ENCODE measurements around the gene GATAD2A. TPM values are rescaled to one million over a fixed set of nuclear protein-coding genes. Genes with fewer than 3 reads are reported as not detected.
A peak's percentile ranks its signal among the peaks of the same experiment; 100 is the strongest.

GATAD2A gene
- total and polyA plus RNA-seq, 8 donors: 9.3 to 119 (median 20.2) TPM

DNA sequence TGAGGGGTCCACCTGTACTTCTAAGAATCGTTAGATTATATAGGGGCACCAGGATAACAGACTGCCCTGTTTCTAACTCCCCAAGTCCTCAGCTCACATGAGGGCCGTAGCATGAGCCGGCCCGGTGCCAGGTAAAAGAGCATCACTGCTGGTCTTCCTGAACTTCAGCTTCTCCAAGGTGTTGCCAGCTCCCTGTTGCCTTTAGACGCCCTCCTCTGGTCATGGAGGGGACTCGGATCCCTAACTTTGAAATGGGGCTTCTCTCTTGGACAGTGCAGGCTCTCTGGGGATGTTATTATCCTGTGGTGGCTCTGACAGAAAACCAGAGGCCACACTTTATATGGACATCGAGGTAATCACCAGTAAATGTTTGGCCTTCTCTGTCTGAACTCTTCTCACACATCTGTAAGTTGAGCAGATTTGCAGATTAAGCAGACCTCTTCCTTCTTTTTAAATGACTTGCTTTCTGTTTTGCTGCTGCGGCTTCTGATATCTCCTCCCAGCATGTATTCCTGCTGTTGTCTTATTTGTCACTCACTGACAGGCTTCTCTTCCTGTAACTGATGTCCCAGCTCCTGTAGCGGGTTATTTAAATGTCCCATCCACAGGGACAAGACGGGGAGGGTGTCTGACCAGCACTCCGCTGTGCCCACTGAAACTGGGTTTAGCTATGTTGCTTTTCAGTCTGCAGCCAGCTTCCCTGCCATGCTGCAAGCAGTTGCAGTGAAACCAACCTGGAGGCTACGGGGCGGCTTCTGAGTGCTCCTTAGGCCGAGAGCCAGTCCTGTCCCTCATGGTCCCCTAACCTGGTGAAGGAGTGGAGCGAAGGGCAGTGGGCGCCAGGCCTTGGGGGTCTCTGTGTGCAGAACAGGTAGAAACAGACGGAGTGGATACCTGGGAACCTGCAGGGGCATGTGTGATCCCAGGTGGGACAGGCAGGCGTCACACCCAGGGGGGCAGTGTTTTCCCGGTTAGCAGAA is 70.7 kb downstream of the GATAD2A start:
- no peaks in the 10 kb centered on the region for H3K27me3 ChIP-seq
- intact Hi-C loops (cut with DNase I; ENCODE audit: low total_unique reads): no loop called here
- peaks cover 9 to 61% (median 33%) of the 10 kb centered on the region in 4 donors for H3K4me1 ChIP-seq
- TF ChIP-seq POLR2AphosphoS5 (IDR thresholded peaks at IDR 0.05) (no peak), CTCF (IDR thresholded peaks at IDR 0.05) (peak in 1 of 7 experiments; percentile 35)
- peaks cover 0 to 36% (median 27%) of the 10 kb centered on the region in 4 donors for H3K36me3 ChIP-seq
- peak overlapping the region in 1 of 5 donors; percentile 24 for H3K27ac ChIP-seq
- no peak overlapping the region for H3K4me3 ChIP-seq
- DNase-seq: peak in 1 of 2 donors; percentile 57
- 69 to 73% (median 73%) methylated on average over 18 to 19 of the region's 19 CpGs for WGBS, 5 donors
- no peaks in the 10 kb centered on the region for H3K9me3 ChIP-seq

- WGBS, 5 donors: 45 to 75% (median 65%) methylated on average over 10 of the region's 10 CpGs
- Histone ChIP-seq H3K27me3 (no peaks in the 10 kb centered on the region), H3K36me3 (peaks cover 0 to 43% (median 34%) of the 10 kb centered on the region in 4 donors), H3K4me3 (no peak overlapping the region), H3K27ac (peak overlapping the region; percentile 17 to 65 (median 59)), H3K4me1 (peaks cover 9 to 55% (median 29%) of the 10 kb centered on the region in 4 donors), H3K9me3 (no peaks in the 10 kb centered on the region)
- intact Hi-C loops (cut with DNase I; ENCODE audit: low total_unique reads): no loop called here
- DNase-seq: peak; percentile 79
- no peak for TF ChIP-seq POLR2A (IDR thresholded peaks at IDR 0.05)
- TF ChIP-seq POLR2AphosphoS5 (IDR thresholded peaks at IDR 0.05): peak in 1 of 3 donors; percentile 31
Measured at GRCh38 chr19:19477705-19478383, 72.4 kb downstream of the GATAD2A start.

DNA sequence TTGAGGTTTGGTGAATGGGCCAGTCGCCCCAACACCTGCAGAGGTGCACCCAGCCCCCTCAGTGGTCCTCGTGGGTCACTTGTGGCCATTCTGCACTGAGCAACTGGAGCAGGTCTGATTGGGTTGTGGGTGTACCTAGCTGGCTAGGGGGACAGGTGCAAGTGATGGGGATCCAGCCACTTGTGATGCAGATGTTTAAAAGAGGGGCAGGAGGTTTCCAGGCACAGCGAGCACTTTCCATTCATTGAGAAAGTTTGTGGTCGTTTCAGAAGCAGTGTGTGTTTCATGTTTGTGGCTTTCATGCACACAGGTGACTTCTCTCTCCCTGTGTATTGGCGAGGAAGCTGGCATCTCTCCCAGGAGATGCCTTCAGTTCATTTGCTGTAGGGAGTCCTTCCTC is 75.2 kb downstream of the GATAD2A start:
- intact Hi-C loops (cut with DNase I; ENCODE audit: low total_unique reads): loop anchor here (10.0 kb wide), 1 partner anchor 66 kb away; no protein-coding TSS in a partner anchor

GRCh38 chr19:19482809-19483596 is 77.5 kb downstream of the GATAD2A start:
- Histone ChIP-seq H3K9me3 (no peaks in the 10 kb centered on the region), H3K36me3 (peaks cover 0 to 42% (median 35%) of the 10 kb centered on the region in 4 donors), H3K4me1 (peaks cover 15 to 39% (median 26%) of the 10 kb centered on the region in 4 donors), H3K27ac (no peak overlapping the region), H3K4me3 (no peak overlapping the region), H3K27me3 (no peaks in the 10 kb centered on the region)
- intact Hi-C loops (cut with DNase I; ENCODE audit: low total_unique reads): loop anchor here (10.0 kb wide), 1 partner anchor 68 kb away; no protein-coding TSS in a partner anchor
- no peak for TF ChIP-seq CTCF (IDR thresholded peaks at IDR 0.05)
- no peak for TF ChIP-seq POLR2A (IDR thresholded peaks at IDR 0.05)
- TF ChIP-seq POLR2AphosphoS5 (IDR thresholded peaks at IDR 0.05): no peak
- no peak for TF ChIP-seq EP300 (IDR thresholded peaks at IDR 0.05)
- WGBS, 5 donors: 81 to 85% (median 85%) methylated on average over 11 to 19 of the region's 19 CpGs
- DNase-seq: peak in 1 of 2 donors; percentile 73

More for the DNA sequence above, 75.2 kb downstream of the GATAD2A start:
- Histone ChIP-seq H3K36me3 (peaks cover 0 to 32% (median 31%) of the 10 kb centered on the region in 4 donors), H3K27ac (no peak overlapping the region), H3K4me1 (peaks cover 9 to 44% (median 24%) of the 10 kb centered on the region in 4 donors), H3K4me3 (no peak overlapping the region), H3K27me3 (no peaks in the 10 kb centered on the region), H3K9me3 (no peaks in the 10 kb centered on the region)
- no peak for TF ChIP-seq POLR2A (IDR thresholded peaks at IDR 0.05)
- 65 to 80% (median 69%) methylated on average over 5 of the region's 5 CpGs for WGBS, 5 donors
- DNase-seq: no peak

Data from stomach (tissue), 9 donors.